ENCODE data around the gene SPATA25.
"Not testable (repeated sequence)": the region's sequence is repeated elsewhere in the genome, so short reads cannot be mapped to it uniquely, and the experiment has no call there.

SPATA25 gene

GRCh38 chr20:45917790-45918141 is 30.3 kb upstream of the SPATA25 start:
- FAIRE-seq (no peak), DNase-seq (ENCODE audit: insufficient read length, low spot score) (no peak)

- FAIRE-seq (no peak), DNase-seq (ENCODE audit: insufficient read length, low spot score) (no peak)
These were observed 25.7 kb upstream of the SPATA25 start for GRCh38 chr20:45913116-45913515.

- FAIRE-seq (no peak), DNase-seq (ENCODE audit: insufficient read length, low spot score) (no peak)
These were observed 24.9 kb upstream of the SPATA25 start for GRCh38 chr20:45912344-45912682.

- DNase-seq (ENCODE audit: insufficient read length, low spot score) (no peak), FAIRE-seq (no peak)
These were observed 24.3 kb upstream of the SPATA25 start, which contains the start of gene PLTP for GRCh38 chr20:45911486-45912343. Gene PLTP, minus strand, starts transcription at chr20:45912155. Its CDS starts 703 bp downstream, at chr20:45911452.

GRCh38 chr20:45910670-45911485 is 23.5 kb upstream of the SPATA25 start:
- DNase-seq (ENCODE audit: insufficient read length, low spot score), result peak; percentile 96
- FAIRE-seq, result peak; percentile 98

GRCh38 chr20:45909817-45910669 is 22.6 kb upstream of the SPATA25 start:
- FAIRE-seq (no peak), DNase-seq (ENCODE audit: insufficient read length, low spot score) (no peak)

- no peak for FAIRE-seq
- DNase-seq (ENCODE audit: insufficient read length, low spot score), result no peak
These were observed 21.9 kb upstream of the SPATA25 start for GRCh38 chr20:45909336-45909808.

GRCh38 chr20:45908084-45908483 is 20.7 kb upstream of the SPATA25 start:
- FAIRE-seq, result no peak
- no peak for DNase-seq (ENCODE audit: insufficient read length, low spot score)

- DNase-seq (ENCODE audit: insufficient read length, low spot score) (no peak), FAIRE-seq (no peak)
These were observed 20.0 kb upstream of the SPATA25 start for GRCh38 chr20:45907219-45907948.

GRCh38 chr20:45905505-45906079 is 18.2 kb upstream of the SPATA25 start:
- DNase-seq (ENCODE audit: insufficient read length, low spot score) (no peak), FAIRE-seq (no peak)

- DNase-seq (ENCODE audit: insufficient read length, low spot score) (no peak), FAIRE-seq (no peak)
These were observed 17.4 kb upstream of the SPATA25 start for GRCh38 chr20:45904583-45905504.

GRCh38 chr20:45902199-45902701 is 14.8 kb upstream of the SPATA25 start:
- no peak for FAIRE-seq
- no peak for DNase-seq (ENCODE audit: insufficient read length, low spot score)

GRCh38 chr20:45901332-45901731 is 13.9 kb upstream of the SPATA25 start:
- not testable (repeated sequence) for DNase-seq (ENCODE audit: insufficient read length, low spot score); FAIRE-seq

GRCh38 chr20:45899046-45899835 is 11.8 kb upstream of the SPATA25 start:
- no peak for DNase-seq (ENCODE audit: insufficient read length, low spot score)
- no peak for FAIRE-seq

GRCh38 chr20:45898285-45898684 is 10.9 kb upstream of the SPATA25 start:
- no peak for FAIRE-seq
- DNase-seq (ENCODE audit: insufficient read length, low spot score), result no peak

GRCh38 chr20:45897692-45898091 is 10.3 kb upstream of the SPATA25 start:
- no peak for FAIRE-seq
- DNase-seq (ENCODE audit: insufficient read length, low spot score), result no peak

- no peak for DNase-seq (ENCODE audit: insufficient read length, low spot score)
- FAIRE-seq, result no peak
These were observed 9.9 kb upstream of the SPATA25 start for GRCh38 chr20:45897289-45897688.

Data from GM19239 (cell line).